ENCODE measurements around the gene ZNF800. TPM values are rescaled to one million over a fixed set of nuclear protein-coding genes. Genes with fewer than 3 reads are reported as not detected.

ZNF800 gene
- total and polyA plus RNA-seq, 2 of the 8 experiments (the other 6 are each of a cell fraction or from before 2014, with no cell fraction given), result 1.0 to 6.5 TPM

DNA sequence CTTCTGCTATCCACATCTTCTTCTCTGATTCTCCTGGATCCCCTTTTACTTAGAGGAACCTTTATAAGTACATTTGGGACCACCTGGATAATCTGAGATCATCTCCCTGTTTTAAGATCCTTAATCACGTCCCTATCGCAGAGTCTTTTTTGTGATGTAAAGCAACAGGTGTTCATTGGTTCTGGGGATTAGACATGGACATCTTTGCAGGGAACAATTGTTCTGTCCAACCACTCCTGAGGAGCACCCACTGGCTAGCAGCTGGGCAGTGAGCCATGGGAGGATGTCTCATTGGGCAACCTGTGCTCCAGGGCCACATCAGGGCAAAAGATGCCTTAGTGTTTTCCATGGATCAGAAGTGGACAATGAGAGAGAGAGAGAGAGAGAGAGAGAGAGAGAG is 56.0 kb downstream of the ZNF800 start:
- WGBS, 2 experiments (ENCODE audit: extremely low coverage in 1 of 2, insufficient coverage in 1 of 2, insufficient read length in 1 of 2, insufficient replicate concordance in 2 of 2, low coverage in 1 of 2, low lambda C conversion rate in 2 of 2, missing lambda C conversion rate in 1 of 2), result 94% methylated on average over 2 of the region's 2 CpGs; no CpG with 5 or more reads in 1 of the 2 experiments
- no peak overlapping the region for H2BK5ac ChIP-seq (ENCODE audit: low read depth, low read length)
- no peaks in the 10 kb centered on the region for H3K23me2 ChIP-seq (ENCODE audit: low read depth, low read length)
- H3K79me1 ChIP-seq (ENCODE audit: low read depth, low read length), result no peaks in the 10 kb centered on the region
- H3K4me1 ChIP-seq (replicated peaks in 1 of 4; ENCODE audit: control insufficient read depth in 3 of 4, insufficient read depth in 4 of 4, low read length in 3 of 4), result no peaks in the 10 kb centered on the region
- no peak overlapping the region for H3K27ac ChIP-seq (ENCODE audit: low read depth, low read length)
- ChIA-PET POLR2A (ENCODE audit: partially characterized antibody) (no interaction called here), CTCF (ENCODE audit: partially characterized antibody) (interaction anchor here (1.3 to 2.2 kb wide), 3 partner anchors 11 to 14 kb away, joined by 3 to 7 read pairs (median 3); no protein-coding TSS in a partner anchor)
- no peak overlapping the region for H4K5ac ChIP-seq (ENCODE audit: insufficient read length, low read depth, low read length)
- no peak for TF ChIP-seq TEAD4 (IDR thresholded peaks at IDR 0.05; ENCODE audit: low read depth, low read length)
- no peak for TF ChIP-seq POLR2A (IDR thresholded peaks at IDR 0.05; ENCODE audit: control extremely low read depth in 1 of 2, low read depth in 2 of 2, low read length in 2 of 2)
- no peak for TF ChIP-seq KDM1A (IDR thresholded peaks at IDR 0.05; ENCODE audit: borderline replicate concordance, low read length)
- TF ChIP-seq TCF12 (IDR thresholded peaks at IDR 0.05; ENCODE audit: low read depth, low read length), result no peak
- TF ChIP-seq EP300 (IDR thresholded peaks at IDR 0.05; ENCODE audit: borderline replicate concordance in 1 of 2, low read depth in 2 of 2, low read length in 2 of 2), result no peak
- no peak for TF ChIP-seq HDAC6 (IDR thresholded peaks at IDR 0.05; ENCODE audit: low read depth, low read length)
- TF ChIP-seq ASH2L (IDR thresholded peaks at IDR 0.05; ENCODE audit: low read length), result no peak
- TF ChIP-seq TAF7 (optimal IDR thresholded peaks at IDR 0.05; ENCODE audit: borderline replicate concordance, low read depth, low read length), result no peak
- TF ChIP-seq, protein P1, sequence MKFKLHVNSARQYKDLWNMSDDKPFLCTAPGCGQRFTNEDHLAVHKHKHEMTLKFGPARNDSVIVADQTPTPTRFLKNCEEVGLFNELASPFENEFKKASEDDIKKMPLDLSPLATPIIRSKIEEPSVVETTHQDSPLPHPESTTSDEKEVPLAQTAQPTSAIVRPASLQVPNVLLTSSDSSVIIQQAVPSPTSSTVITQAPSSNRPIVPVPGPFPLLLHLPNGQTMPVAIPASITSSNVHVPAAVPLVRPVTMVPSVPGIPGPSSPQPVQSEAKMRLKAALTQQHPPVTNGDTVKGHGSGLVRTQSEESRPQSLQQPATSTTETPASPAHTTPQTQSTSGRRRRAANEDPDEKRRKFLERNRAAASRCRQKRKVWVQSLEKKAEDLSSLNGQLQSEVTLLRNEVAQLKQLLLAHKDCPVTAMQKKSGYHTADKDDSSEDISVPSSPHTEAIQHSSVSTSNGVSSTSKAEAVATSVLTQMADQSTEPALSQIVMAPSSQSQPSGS (IDR thresholded peaks at IDR 0.05; ENCODE audit: low read length), result no peak
- DNase-seq (ENCODE audit: low read depth in 1 of 2, low spot score in 2 of 2), result no peak
- H4K91ac ChIP-seq (replicated peaks; ENCODE audit: insufficient read length, low read length), result no peak overlapping the region
- no peaks in the 10 kb centered on the region for H3K79me2 ChIP-seq (ENCODE audit: control insufficient read depth in 1 of 2, insufficient read depth in 2 of 2, low read length in 2 of 2)
- H2BK12ac ChIP-seq (ENCODE audit: low read depth, low read length), result no peak overlapping the region
- H3K23ac ChIP-seq (ENCODE audit: insufficient read length), result no peak overlapping the region
- no peak overlapping the region for H4K8ac ChIP-seq (ENCODE audit: extremely low read depth, insufficient read depth, low read length)
- no peak overlapping the region for H2AK5ac ChIP-seq (ENCODE audit: low read depth, low read length)
- no peak for FAIRE-seq
- H3K56ac ChIP-seq (replicated peaks; ENCODE audit: insufficient read length, low read depth, low read length), result no peak overlapping the region
- H3K36me3 ChIP-seq (ENCODE audit: control insufficient read depth in 2 of 4, insufficient read depth in 4 of 4, low read length in 3 of 4), result no peaks in the 10 kb centered on the region
- H2BK120ac ChIP-seq (replicated peaks; ENCODE audit: low read depth, low read length), result no peak overlapping the region
- no peak overlapping the region for H3K14ac ChIP-seq (ENCODE audit: insufficient read length)
- no peak overlapping the region for H3K18ac ChIP-seq (ENCODE audit: extremely low read depth, low read length)
- no peak overlapping the region for H2BK20ac ChIP-seq (ENCODE audit: low read length)
- H3K4me2 ChIP-seq (ENCODE audit: insufficient read depth in 1 of 2, low read depth in 2 of 2, low read length in 2 of 2), result no peak overlapping the region
- no peaks in the 10 kb centered on the region for H3K27me3 ChIP-seq (replicated peaks in 1 of 4; ENCODE audit: control insufficient read depth in 3 of 4, extremely low read depth in 1 of 4, insufficient read depth in 3 of 4, low read length in 3 of 4)
- no peak overlapping the region for H3K4me3 ChIP-seq (ENCODE audit: extremely low read depth in 1 of 4, insufficient read depth in 2 of 4, low read depth in 3 of 4, low read length in 4 of 4)
- no peak overlapping the region for H2BK15ac ChIP-seq (ENCODE audit: low read length)
- H3K4ac ChIP-seq (replicated peaks; ENCODE audit: insufficient read length, low read depth, low read length), result no peak overlapping the region
- H4K20me1 ChIP-seq (replicated peaks in 1 of 2; ENCODE audit: control insufficient read depth in 1 of 2, insufficient read depth in 2 of 2, low read length in 2 of 2), result no peaks in the 10 kb centered on the region
- H3K9ac ChIP-seq (replicated peaks in 1 of 4; ENCODE audit: extremely low read depth in 1 of 4, low read depth in 3 of 4, low read length in 3 of 4), result no peak overlapping the region
- H3K9me3 ChIP-seq (ENCODE audit: insufficient read depth in 2 of 2, low read depth in 1 of 2, low read length in 1 of 2), result no peaks in the 10 kb centered on the region
- no peak overlapping the region for H2AFZ ChIP-seq (ENCODE audit: low read length)
